ENCODE measurements around the gene PHF23. TPM values are rescaled to one million over a fixed set of nuclear protein-coding genes. Genes with fewer than 3 reads are reported as not detected.

Gene PHF23
- total and polyA plus RNA-seq, 2 of the 4 experiments (the other 2 are of a cell fraction), result 44.8 to 58.5 TPM

- peak overlapping the region; percentile 97 for H3K4me2 ChIP-seq (ENCODE audit: low read depth, low read length)
- H3K9me3 ChIP-seq (ENCODE audit: control insufficient read depth, insufficient read depth, low read length), result no peaks in the 10 kb centered on the region
- H4K5ac ChIP-seq (ENCODE audit: low read depth, low read length), result peak overlapping the region; percentile 88
- no peak overlapping the region for H2BK15ac ChIP-seq (ENCODE audit: low read depth, low read length)
- dilution Hi-C loops (cut with HindIII; ENCODE audit: low sequenced_read_pairs, unreplicated experiment) (no loop called here), in situ Hi-C loops (cut with MboI; ENCODE audit: low sequenced_read_pairs) (loop anchor here (25.0 kb wide), 1 partner anchor 929 kb away; the partner anchor contains the start of genes PER1 and VAMP2), intact Hi-C loops (cut with micrococcal nuclease) (loop anchor here (2.0 kb wide), 1 partner anchor 13 kb away; no protein-coding TSS in a partner anchor)
- H3K9me1 ChIP-seq (ENCODE audit: insufficient read depth, low read length), result peaks cover 9% of the 10 kb centered on the region
- POLR2A ChIA-PET (ENCODE audit: unreplicated experiment), result interaction anchor here (1.0 kb wide), 1 partner anchor 9 kb away, joined by 3 read pairs; no protein-coding TSS in a partner anchor
- peak overlapping the region; percentile 74 for H3K18ac ChIP-seq (ENCODE audit: low read depth, low read length)
- peak overlapping the region; percentile 80 for H3K27ac ChIP-seq (ENCODE audit: insufficient read depth, low read length)
- H3K36me3 ChIP-seq (ENCODE audit: control insufficient read depth, insufficient read depth, low read length), result peaks cover 42% of the 10 kb centered on the region
- H2BK120ac ChIP-seq (ENCODE audit: low read depth, low read length), result peak overlapping the region; percentile 40; the same call in 1 of the 2 replicates
- peak overlapping the region; percentile 43 for H4K91ac ChIP-seq (ENCODE audit: insufficient read depth, low read depth, low read length)
- peak overlapping the region; percentile 99 for H3K14ac ChIP-seq (replicated peaks; ENCODE audit: low read depth, low read length)
- peak overlapping the region; percentile 74 for H2BK5ac ChIP-seq (ENCODE audit: low read depth, low read length, poor library complexity, severe bottlenecking)
- H3K23ac ChIP-seq (ENCODE audit: low read depth, low read length), result peak overlapping the region; percentile 99
- no peak for DNase-seq
- CTCF ChIA-PET, result no interaction called here
- no peak overlapping the region for H2BK20ac ChIP-seq (ENCODE audit: low read depth, low read length)
- peak overlapping the region; percentile 86 for H3K56ac ChIP-seq (ENCODE audit: extremely low read depth, insufficient read depth, low read length)
- 0% methylated on average over 4 of the region's 9 CpGs; no CpG with 5 or more reads in 1 of the 2 experiments for WGBS, 2 experiments (ENCODE audit: extremely low coverage in 2 of 2, insufficient read length in 1 of 2)
- BruUV-seq (replicated peaks), result no TSS peak
- H2AFZ ChIP-seq (replicated peaks; ENCODE audit: low read length, poor library complexity), result peak overlapping the region; percentile 97
- H4K8ac ChIP-seq (ENCODE audit: low read depth in 2 of 2, low read length in 2 of 2), result peak overlapping the region; percentile 69 to 73
- no peaks in the 10 kb centered on the region for H3K27me3 ChIP-seq (ENCODE audit: control insufficient read depth, insufficient read depth, low read length)
- peaks cover 53% of the 10 kb centered on the region for H4K20me1 ChIP-seq (ENCODE audit: insufficient read depth, low read length)
- H2AK9ac ChIP-seq (replicated peaks; ENCODE audit: low read depth, low read length, poor library complexity), result peak overlapping the region; percentile 99
- H3K4me1 ChIP-seq (ENCODE audit: control insufficient read depth, insufficient read depth, low read length), result peaks cover 5% of the 10 kb centered on the region
- peaks cover 15 to 81% of the 10 kb centered on the region in 2 experiments for H3K79me1 ChIP-seq (ENCODE audit: low read depth in 1 of 2, low read length in 2 of 2)
- peak overlapping the region; percentile 94 for H3K4me3 ChIP-seq (ENCODE audit: insufficient read depth, low read depth, low read length)
- peak; percentile 9 for ATAC-seq (ENCODE audit: low read depth)
- no peak for TF ChIP-seq MAFK (IDR thresholded peaks at IDR 0.05; ENCODE audit: low read depth, low read length)
- 0 out of 2 replicates have a peak, but pooled peaks have one; percentile 9 for TF ChIP-seq MXI1 (IDR thresholded peaks at IDR 0.05; ENCODE audit: borderline replicate concordance, low read depth, low read length)
- no peak for TF ChIP-seq USF2 (IDR thresholded peaks at IDR 0.05; ENCODE audit: low read depth, low read length)
- TF ChIP-seq BHLHE40 (IDR thresholded peaks at IDR 0.05; ENCODE audit: low read depth, low read length), result no peak
- peak overlapping the region; percentile 96 for H2AK5ac ChIP-seq (ENCODE audit: low read depth, low read length)
- H3K9ac ChIP-seq (ENCODE audit: low read depth, low read length), result peak overlapping the region; percentile 99
- peak overlapping the region; percentile 98 for H3K4ac ChIP-seq (ENCODE audit: low read depth, low read length)
These were observed 5.6 kb downstream of the PHF23 start for GRCh38 chr17:7233701-7234082.

Measured in IMR-90 (cell line).